Activated CD8-positive, alpha-beta T cell treated with anti-CD3 and anti-CD28 coated beads, Interleukin-2, amount 10 ng/mL, durations not matched to agents 7 days and 5 days (primary cell): ENCODE results near the gene OXCT1. TPM values are rescaled to one million over a fixed set of nuclear protein-coding genes. Genes with fewer than 3 reads are reported as not detected.

ENCODE experiments used
- ATAC-seq: fragments of 150-1000 bp; cut with Tn5 transposase; one replicate; pipeline ENCODE4 v1.10.0; 2021; ENCODE audit warnings: moderate library complexity
- CTCF ChIA-PET: fragments of 350-600 bp; sonication (Branson Sonifier 250); formaldehyde crosslinking; loops from one replicate; lab custom pipeline; 2021; ENCODE audit warnings: antibody characterized with exemption; lab: Charles Lee
- POLR2A ChIA-PET: fragments of 350-600 bp; sonication (Branson Sonifier 250); formaldehyde crosslinking; loops from one replicate; lab custom pipeline; 2021; ENCODE audit warnings: antibody characterized with exemption; lab: Charles Lee
- DNase-seq: peaks from one replicate; pipeline ENCODE4 v3.0.0-alpha.2; 2020
- H3K27ac Mint-ChIP-seq: one replicate; pipeline ENCODE4 v1.8.0; 2021; ENCODE audit warnings: mild to moderate bottlenecking, mixed read lengths
- H3K27me3 Mint-ChIP-seq: one replicate; pipeline ENCODE4 v1.8.0; 2021; ENCODE audit warnings: low read depth, mixed read lengths
- H3K36me3 Mint-ChIP-seq: one replicate; pipeline ENCODE4 v1.8.0; 2021; ENCODE audit warnings: low read depth, mixed read lengths
- H3K4me1 Mint-ChIP-seq: one replicate; pipeline ENCODE4 v1.8.0; 2021; ENCODE audit warnings: low read depth, mixed read lengths
- H3K4me3 Mint-ChIP-seq: one replicate; pipeline ENCODE4 v1.8.0; 2021; ENCODE audit warnings: mild to moderate bottlenecking, mixed read lengths
- H3K9me3 Mint-ChIP-seq: one replicate; pipeline ENCODE4 v1.8.0; 2022; ENCODE audit warnings: mixed read lengths; ENCODE audit not compliant: insufficient read depth
- total RNA-seq, 2 experiments: library from RNA; stranded (reverse); gene quantifications; one replicate each; pipeline ENCODE4 v1.2.3, GENCODE V29; 2021

The OXCT1 gene
- total RNA-seq, 2 experiments from 2014 or later, result 59.3 to 61.0 TPM

- peaks cover 2% of the 10 kb centered on the region for H3K4me1 Mint-ChIP-seq
Observed at GRCh38 chr5:41795125-41795524, 75.1 kb downstream of the OXCT1 start.

GRCh38 chr5:41794471-41794870 lies 75.8 kb downstream of the OXCT1 start:
- no peaks in the 10 kb centered on the region for H3K9me3 Mint-ChIP-seq
- peaks cover 19% of the 10 kb centered on the region for H3K36me3 Mint-ChIP-seq
- no peaks in the 10 kb centered on the region for H3K27me3 Mint-ChIP-seq
- DNase-seq, result no peak
- CTCF ChIA-PET, result interaction anchor here (0.8 kb wide), 1 partner anchor 33 kb away, joined by 4 read pairs; no protein-coding TSS in a partner anchor
- H3K27ac Mint-ChIP-seq, result no peak overlapping the region
- no peak for ATAC-seq
- POLR2A ChIA-PET, result no interaction called here
- H3K4me1 Mint-ChIP-seq, result peaks cover 2% of the 10 kb centered on the region
- H3K4me3 Mint-ChIP-seq, result no peak overlapping the region

More at GRCh38 chr5:41795125-41795524, 75.1 kb downstream of the OXCT1 start:
- H3K4me3 Mint-ChIP-seq, result no peak overlapping the region
- no peaks in the 10 kb centered on the region for H3K27me3 Mint-ChIP-seq
- H3K27ac Mint-ChIP-seq, result no peak overlapping the region
- H3K36me3 Mint-ChIP-seq, result peaks cover 23% of the 10 kb centered on the region
- no peaks in the 10 kb centered on the region for H3K9me3 Mint-ChIP-seq
- DNase-seq (no peak), ATAC-seq (no peak)
- ChIA-PET POLR2A (no interaction called here), CTCF (no interaction called here)

GRCh38 chr5:41793141-41793770 lies 77.0 kb downstream of the OXCT1 start:
- H3K9me3 Mint-ChIP-seq, result no peaks in the 10 kb centered on the region
- peaks cover 2% of the 10 kb centered on the region for H3K4me1 Mint-ChIP-seq
- H3K36me3 Mint-ChIP-seq, result peaks cover 19% of the 10 kb centered on the region
- no peak for DNase-seq
- no peak overlapping the region for H3K4me3 Mint-ChIP-seq
- ChIA-PET CTCF (interaction anchor here (1.0 to 1.5 kb wide), 2 partner anchors 9 to 50 kb away, joined by 3 read pairs; no protein-coding TSS in a partner anchor), POLR2A (no interaction called here)
- no peak overlapping the region for H3K27ac Mint-ChIP-seq
- no peak for ATAC-seq
- H3K27me3 Mint-ChIP-seq, result no peaks in the 10 kb centered on the region

- CTCF ChIA-PET, result no interaction called here
- peaks cover 18% of the 10 kb centered on the region for H3K36me3 Mint-ChIP-seq
- ATAC-seq, result no peak
Observed at GRCh38 chr5:41790038-41790776, 80.0 kb downstream of the OXCT1 start.

DNA sequence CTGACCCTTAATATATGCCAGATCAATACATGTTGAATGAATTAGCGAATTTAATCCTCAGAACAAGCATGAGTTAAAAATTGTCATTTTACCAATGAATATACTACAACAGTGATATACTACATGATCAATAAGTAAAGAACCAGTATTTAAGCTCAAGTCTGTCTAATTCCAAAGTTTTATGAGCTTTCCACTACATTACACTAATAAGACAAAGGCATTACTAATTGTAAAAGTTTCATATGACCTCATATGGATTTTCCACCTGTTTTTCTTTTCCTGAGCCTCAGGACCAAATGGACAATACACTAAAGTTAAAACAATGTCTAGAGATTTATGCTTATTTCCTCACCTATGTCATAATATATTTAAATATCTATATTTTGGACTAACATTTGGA lies 80.8 kb downstream of the OXCT1 start:
- ChIA-PET CTCF (no interaction called here), POLR2A (no interaction called here)
- Mint-ChIP-seq H3K4me3 (no peak overlapping the region), H3K36me3 (peaks cover 21% of the 10 kb centered on the region), H3K27ac (no peak overlapping the region), H3K4me1 (no peaks in the 10 kb centered on the region), H3K9me3 (no peaks in the 10 kb centered on the region), H3K27me3 (no peaks in the 10 kb centered on the region)
- DNase-seq, result no peak
- no peak for ATAC-seq

More at GRCh38 chr5:41790038-41790776, 80.0 kb downstream of the OXCT1 start:
- Mint-ChIP-seq H3K27ac (no peak overlapping the region), H3K4me1 (no peaks in the 10 kb centered on the region), H3K9me3 (no peaks in the 10 kb centered on the region), H3K27me3 (no peaks in the 10 kb centered on the region), H3K4me3 (no peak overlapping the region)
- POLR2A ChIA-PET, result no interaction called here
- no peak for DNase-seq

GRCh38 chr5:41788941-41789368 lies 81.3 kb downstream of the OXCT1 start:
- no peak for ATAC-seq
- Mint-ChIP-seq H3K4me1 (no peaks in the 10 kb centered on the region), H3K4me3 (no peak overlapping the region), H3K9me3 (no peaks in the 10 kb centered on the region), H3K27ac (no peak overlapping the region), H3K27me3 (no peaks in the 10 kb centered on the region), H3K36me3 (peaks cover 20% of the 10 kb centered on the region)
- no peak for DNase-seq
- POLR2A ChIA-PET, result no interaction called here
- CTCF ChIA-PET, result no interaction called here

DNA sequence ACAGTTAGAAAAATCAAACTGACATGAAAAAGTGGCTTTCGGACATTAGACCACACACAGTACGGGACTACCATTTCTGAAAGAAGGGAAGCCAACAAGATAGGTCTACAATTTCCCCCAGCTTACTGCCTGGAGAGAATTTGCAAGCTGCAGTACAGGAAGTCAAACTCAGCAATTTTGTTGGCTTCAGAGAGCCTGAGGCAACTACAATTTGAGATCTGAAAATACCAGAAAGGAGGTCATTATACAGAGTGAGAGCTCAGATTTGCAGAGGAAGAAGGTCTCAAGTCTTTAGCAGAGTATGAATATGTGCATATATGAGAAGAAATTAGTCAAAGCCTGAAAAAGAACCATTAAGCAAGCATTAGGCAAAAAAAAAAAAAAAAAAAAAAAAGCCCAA lies 83.0 kb downstream of the OXCT1 start:
- ATAC-seq, result no peak
- CTCF ChIA-PET, result interaction anchor here (1.8 kb wide), 1 partner anchor 56 kb away, joined by 5 read pairs; no protein-coding TSS in a partner anchor
- no peak for DNase-seq
- Mint-ChIP-seq H3K36me3 (peaks cover 25% of the 10 kb centered on the region), H3K27me3 (no peaks in the 10 kb centered on the region), H3K27ac (no peak overlapping the region), H3K9me3 (no peaks in the 10 kb centered on the region), H3K4me1 (no peaks in the 10 kb centered on the region), H3K4me3 (no peak overlapping the region)
- POLR2A ChIA-PET, result no interaction called here

GRCh38 chr5:41785061-41785460 lies 85.2 kb downstream of the OXCT1 start:
- H3K4me3 Mint-ChIP-seq, result no peak overlapping the region
- no peak for ATAC-seq
- CTCF ChIA-PET, result interaction anchor here (0.9 kb wide), 1 partner anchor 11 kb away, joined by 3 read pairs; no protein-coding TSS in a partner anchor
- POLR2A ChIA-PET, result no interaction called here
- no peak overlapping the region for H3K27ac Mint-ChIP-seq
- H3K9me3 Mint-ChIP-seq, result no peaks in the 10 kb centered on the region
- peaks cover 31% of the 10 kb centered on the region for H3K36me3 Mint-ChIP-seq
- H3K4me1 Mint-ChIP-seq, result no peaks in the 10 kb centered on the region
- no peak for DNase-seq
- H3K27me3 Mint-ChIP-seq, result no peaks in the 10 kb centered on the region

DNA sequence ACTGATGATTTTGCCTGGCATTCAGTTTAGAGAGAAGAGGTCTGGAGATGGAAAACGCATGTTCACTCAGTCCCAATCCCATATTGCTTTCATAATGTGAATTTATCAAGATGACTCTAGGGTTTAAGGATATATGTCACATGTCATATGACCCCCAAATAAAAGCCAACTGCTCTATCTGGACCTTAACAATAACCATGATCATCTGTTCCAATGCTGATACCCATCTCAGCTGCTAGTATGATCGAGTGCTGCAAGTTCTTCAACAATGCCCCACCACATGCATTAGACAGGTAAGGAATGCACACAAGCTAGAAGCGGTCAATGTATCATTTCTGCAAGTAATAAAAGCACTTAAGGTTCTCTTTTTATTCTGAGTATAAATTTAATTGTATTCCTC lies 91.8 kb downstream of the OXCT1 start:
- no peak for DNase-seq
- H3K27me3 Mint-ChIP-seq, result no peaks in the 10 kb centered on the region
- ChIA-PET POLR2A (no interaction called here), CTCF (interaction anchor here (1.2 kb wide), 1 partner anchor 11 kb away, joined by 3 read pairs; no protein-coding TSS in a partner anchor)
- H3K4me3 Mint-ChIP-seq, result no peak overlapping the region
- H3K9me3 Mint-ChIP-seq, result no peaks in the 10 kb centered on the region
- no peak overlapping the region for H3K27ac Mint-ChIP-seq
- ATAC-seq, result no peak
- no peaks in the 10 kb centered on the region for H3K4me1 Mint-ChIP-seq
- H3K36me3 Mint-ChIP-seq, result peaks cover 24% of the 10 kb centered on the region

DNA sequence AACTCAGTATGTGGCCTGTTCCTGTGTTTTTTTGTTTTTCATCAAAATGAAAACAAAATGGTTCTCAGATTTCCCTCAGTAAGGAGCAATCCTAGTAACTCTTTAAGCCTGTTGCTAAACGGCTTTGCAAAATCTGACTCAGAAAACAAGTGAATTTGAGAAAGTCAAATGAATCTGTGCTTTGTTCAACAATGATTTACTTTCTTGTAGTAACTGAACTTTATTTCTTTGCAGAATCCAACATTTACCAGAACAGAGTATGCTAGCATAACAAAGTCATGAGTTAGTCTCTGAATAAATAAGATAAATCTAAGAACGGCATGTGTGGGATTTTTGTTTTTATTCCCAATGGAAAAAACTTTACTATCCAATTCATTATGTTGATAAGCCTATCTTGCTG lies 93.8 kb downstream of the OXCT1 start:
- H3K27me3 Mint-ChIP-seq, result no peaks in the 10 kb centered on the region
- H3K36me3 Mint-ChIP-seq, result peaks cover 27% of the 10 kb centered on the region
- DNase-seq, result no peak
- H3K4me3 Mint-ChIP-seq, result no peak overlapping the region
- POLR2A ChIA-PET, result no interaction called here
- no peaks in the 10 kb centered on the region for H3K9me3 Mint-ChIP-seq
- no peak overlapping the region for H3K27ac Mint-ChIP-seq
- no peak for ATAC-seq
- H3K4me1 Mint-ChIP-seq, result peaks cover 15% of the 10 kb centered on the region
- CTCF ChIA-PET, result interaction anchor here (0.6 kb wide), 1 partner anchor 80 kb away, joined by 3 read pairs; no protein-coding TSS in a partner anchor

DNA sequence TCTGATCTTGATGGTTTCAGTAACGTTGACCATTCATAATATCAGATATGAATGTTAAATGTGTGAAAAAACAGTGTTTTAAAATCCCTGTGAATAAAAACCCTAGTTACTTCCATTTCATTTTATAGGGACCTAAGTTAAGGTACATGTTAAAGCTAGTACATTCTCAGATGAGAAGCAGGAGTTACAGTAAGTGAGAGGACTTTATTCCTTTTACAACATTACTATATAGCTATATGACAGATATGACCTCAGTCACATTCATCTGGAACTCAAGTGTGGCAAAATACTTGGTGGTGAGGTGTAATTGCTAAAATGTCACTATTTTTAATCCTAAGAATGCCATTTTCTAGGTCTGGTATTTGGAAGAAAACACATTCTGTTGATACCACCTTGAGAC lies 96.4 kb downstream of the OXCT1 start:
- ChIA-PET CTCF (interaction anchor here (1.3 to 1.9 kb wide), 2 partner anchors 11 to 70 kb away, joined by 3 to 4 read pairs; no protein-coding TSS in a partner anchor), POLR2A (no interaction called here)
- DNase-seq, result no peak
- no peak for ATAC-seq
- H3K4me3 Mint-ChIP-seq, result no peak overlapping the region
- H3K27ac Mint-ChIP-seq, result no peak overlapping the region
- H3K27me3 Mint-ChIP-seq, result no peaks in the 10 kb centered on the region
- peaks cover 27% of the 10 kb centered on the region for H3K36me3 Mint-ChIP-seq
- peaks cover 16% of the 10 kb centered on the region for H3K4me1 Mint-ChIP-seq
- no peaks in the 10 kb centered on the region for H3K9me3 Mint-ChIP-seq
